Ascending aorta (tissue), 2 donors: ENCODE data around the gene LMCD1. TPM values are rescaled to one million over a fixed set of nuclear protein-coding genes. Genes with fewer than 3 reads are reported as not detected.

Source experiments
- DNase-seq, 2 donors: peaks; one replicate each; pipeline ENCODE4 v3.0.0-alpha.2; 2019; ENCODE audit warnings: low spot score in 2 of 2
- H3K27ac ChIP-seq, 2 donors: fragments of 200-600 bp; sonication (generic); one replicate each; pipeline ENCODE4 v1.5.1; 2016 to 2017; ENCODE audit warnings: mild to moderate bottlenecking in 1 of 2
- H3K27me3 ChIP-seq: fragments of 200-600 bp; sonication (generic); one replicate; pipeline ENCODE4 v1.5.1; 2017
- H3K36me3 ChIP-seq, 2 donors: fragments of 200-600 bp; sonication (generic); one replicate each; pipeline ENCODE4 v1.5.1; 2016
- H3K4me1 ChIP-seq, 2 donors: fragments of 200-600 bp; sonication (generic); one replicate each; pipeline ENCODE4 v1.5.1; 2016 to 2017; ENCODE audit warnings: mild to moderate bottlenecking in 1 of 2
- H3K4me3 ChIP-seq, 2 donors: fragments of 200-600 bp; sonication (generic); one replicate each; pipeline ENCODE4 v1.5.1; 2016 to 2017; ENCODE audit warnings: mild to moderate bottlenecking in 1 of 2
- H3K9me3 ChIP-seq, 2 donors: fragments of 200-600 bp; sonication (generic); one replicate each; pipeline ENCODE4 v1.5.1; 2016
- intact Hi-C: fragments of 100-400 bp; cut with DNase I; formaldehyde crosslinking; loops from one replicate; pipeline ENCODE4 v1.15.1; 2023
- total RNA-seq: library from RNA; depleted of rRNA; stranded (reverse); fragments of >200 nt; gene quantifications from one replicate; pipeline ENCODE4 v1.1.0, GENCODE V29; 2016
- TF ChIP-seq, protein P1 (sequence below), 3 experiments: fragments of 200-600 bp in 2 of 3; fragments of 450-650 bp in 1 of 3; sonication (generic) in 2 of 3; IDR thresholded peaks; one replicate each; pipeline ENCODE4 v1.5.1; 2016 to 2019; ENCODE audit warnings: antibody characterized with exemption in 3 of 3, mild to moderate bottlenecking in 1 of 3, moderate library complexity in 1 of 3

LMCD1 gene
- total RNA-seq, 1 donor from 2014 or later: 634 TPM

DNA sequence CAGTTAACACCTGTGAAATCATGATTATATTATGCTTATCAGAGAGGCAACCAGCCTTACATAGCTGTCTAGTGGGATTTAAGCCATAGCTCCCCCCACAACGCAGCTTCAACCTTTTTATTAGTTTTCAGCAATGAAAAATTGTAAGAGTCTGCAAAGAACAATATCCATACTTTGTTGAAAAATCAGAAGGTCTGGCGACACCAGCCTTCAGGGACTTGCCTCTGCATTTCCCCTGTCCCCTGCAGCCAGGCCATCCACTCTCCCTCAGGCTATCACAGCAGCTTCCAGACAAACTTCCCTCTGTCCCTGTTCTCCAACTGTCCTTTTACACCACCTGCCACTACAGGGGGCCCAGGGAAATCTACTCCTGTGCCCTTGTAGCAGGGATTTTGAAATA lies 83.0 kb downstream of the LMCD1 start:
- no peak overlapping the region for H3K4me3 ChIP-seq
- TF ChIP-seq, protein P1, sequence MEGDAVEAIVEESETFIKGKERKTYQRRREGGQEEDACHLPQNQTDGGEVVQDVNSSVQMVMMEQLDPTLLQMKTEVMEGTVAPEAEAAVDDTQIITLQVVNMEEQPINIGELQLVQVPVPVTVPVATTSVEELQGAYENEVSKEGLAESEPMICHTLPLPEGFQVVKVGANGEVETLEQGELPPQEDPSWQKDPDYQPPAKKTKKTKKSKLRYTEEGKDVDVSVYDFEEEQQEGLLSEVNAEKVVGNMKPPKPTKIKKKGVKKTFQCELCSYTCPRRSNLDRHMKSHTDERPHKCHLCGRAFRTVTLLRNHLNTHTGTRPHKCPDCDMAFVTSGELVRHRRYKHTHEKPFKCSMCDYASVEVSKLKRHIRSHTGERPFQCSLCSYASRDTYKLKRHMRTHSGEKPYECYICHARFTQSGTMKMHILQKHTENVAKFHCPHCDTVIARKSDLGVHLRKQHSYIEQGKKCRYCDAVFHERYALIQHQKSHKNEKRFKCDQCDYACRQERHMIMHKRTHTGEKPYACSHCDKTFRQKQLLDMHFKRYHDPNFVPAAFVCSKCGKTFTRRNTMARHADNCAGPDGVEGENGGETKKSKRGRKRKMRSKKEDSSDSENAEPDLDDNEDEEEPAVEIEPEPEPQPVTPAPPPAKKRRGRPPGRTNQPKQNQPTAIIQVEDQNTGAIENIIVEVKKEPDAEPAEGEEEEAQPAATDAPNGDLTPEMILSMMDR (IDR thresholded peaks at IDR 0.05): no peak
- no peak for DNase-seq
- H3K36me3 ChIP-seq: no peaks in the 10 kb centered on the region
- H3K9me3 ChIP-seq: no peaks in the 10 kb centered on the region
- intact Hi-C loops: no loop called here
- peaks cover 0 to 2% of the 10 kb centered on the region in 2 donors for H3K4me1 ChIP-seq
- H3K27ac ChIP-seq: no peak overlapping the region
- no peaks in the 10 kb centered on the region for H3K27me3 ChIP-seq

DNA sequence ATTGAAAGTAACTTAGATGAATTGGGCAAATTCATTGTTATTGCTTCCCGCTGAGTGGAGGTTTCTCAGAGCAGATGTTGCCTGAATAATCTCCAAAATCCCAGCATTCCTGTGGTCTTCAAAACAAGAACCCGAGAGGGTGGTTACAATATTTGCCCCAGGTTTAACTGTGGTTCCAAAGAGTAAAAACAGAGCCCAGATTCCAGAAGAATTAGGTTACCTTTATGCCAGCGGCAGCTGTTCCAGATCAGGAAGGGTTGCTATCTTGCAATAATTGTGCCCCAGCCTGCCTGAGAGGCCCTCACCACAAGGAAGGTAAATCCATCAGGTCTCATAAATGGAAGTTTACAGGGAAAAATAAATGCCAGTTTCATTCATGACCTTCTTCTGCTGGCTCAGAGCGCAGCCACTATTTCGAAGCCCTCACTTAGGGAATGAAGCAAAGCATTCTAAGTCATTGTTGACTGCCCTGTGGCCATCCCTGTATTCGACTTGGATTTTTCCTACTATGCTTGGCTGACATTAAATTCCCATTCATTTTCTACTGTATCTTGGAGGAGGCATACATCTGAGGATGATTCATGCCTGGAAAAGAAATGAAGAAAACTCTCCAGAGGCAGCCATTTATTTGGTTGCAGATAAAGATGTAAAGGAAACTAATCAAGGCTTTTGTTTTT lies 88.4 kb downstream of the LMCD1 start:
- H3K27me3 ChIP-seq: no peaks in the 10 kb centered on the region
- intact Hi-C loops: no loop called here
- H3K9me3 ChIP-seq: no peaks in the 10 kb centered on the region
- H3K27ac ChIP-seq: peak overlapping the region; percentile 32 to 34
- TF ChIP-seq, protein P1 (IDR thresholded peaks at IDR 0.05): no peak
- peaks cover 3 to 13% of the 10 kb centered on the region in 2 donors for H3K4me1 ChIP-seq
- H3K4me3 ChIP-seq: no peak overlapping the region
- no peaks in the 10 kb centered on the region for H3K36me3 ChIP-seq
- DNase-seq: no peak

DNA sequence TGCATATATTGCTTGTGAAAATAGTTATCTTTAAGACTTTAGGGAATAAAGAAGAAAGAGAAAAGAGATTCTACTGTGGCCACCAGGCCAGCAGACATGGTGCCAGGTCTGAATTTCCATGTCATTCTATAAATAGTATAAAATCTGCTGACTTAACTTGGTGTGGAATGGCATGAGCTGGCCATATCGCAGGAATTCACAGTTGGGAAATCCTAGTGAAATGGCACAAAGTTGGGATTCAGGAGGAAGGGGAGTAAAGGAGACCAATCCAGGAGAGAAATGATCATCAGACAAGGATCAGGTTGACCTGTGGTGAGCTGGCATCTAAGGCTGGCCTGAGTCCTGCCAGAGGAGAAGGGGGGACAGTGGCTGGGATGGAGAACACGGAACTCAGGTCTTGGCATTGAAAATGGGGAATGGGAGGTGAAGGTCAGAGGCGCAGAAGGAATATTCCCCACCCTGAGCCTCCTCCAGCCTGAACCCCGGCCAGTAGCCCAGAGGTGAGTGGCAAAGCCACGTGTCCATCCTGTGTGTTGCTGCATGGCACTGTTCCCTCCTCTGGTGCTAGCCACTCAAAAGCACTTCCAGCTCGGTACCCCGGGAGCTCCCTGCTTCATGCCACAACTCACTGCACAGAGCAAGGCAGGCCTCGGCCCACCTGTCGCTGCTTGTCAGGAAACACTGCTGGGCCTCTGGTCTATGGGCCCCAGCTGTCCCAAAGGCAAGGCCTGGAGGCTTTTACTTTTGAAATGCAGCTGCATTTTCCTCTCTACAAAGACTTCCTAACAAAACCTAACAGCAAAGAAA lies 91.6 kb downstream of the LMCD1 start:
- H3K27me3 ChIP-seq: no peaks in the 10 kb centered on the region
- no peak overlapping the region for H3K4me3 ChIP-seq
- DNase-seq: no peak
- intact Hi-C loops: no loop called here
- H3K9me3 ChIP-seq: no peaks in the 10 kb centered on the region
- H3K36me3 ChIP-seq: no peaks in the 10 kb centered on the region
- peaks cover 3 to 13% of the 10 kb centered on the region in 2 donors for H3K4me1 ChIP-seq
- peak overlapping the region; percentile 63 to 68 for H3K27ac ChIP-seq
- TF ChIP-seq, protein P1 (IDR thresholded peaks at IDR 0.05): no peak

DNA sequence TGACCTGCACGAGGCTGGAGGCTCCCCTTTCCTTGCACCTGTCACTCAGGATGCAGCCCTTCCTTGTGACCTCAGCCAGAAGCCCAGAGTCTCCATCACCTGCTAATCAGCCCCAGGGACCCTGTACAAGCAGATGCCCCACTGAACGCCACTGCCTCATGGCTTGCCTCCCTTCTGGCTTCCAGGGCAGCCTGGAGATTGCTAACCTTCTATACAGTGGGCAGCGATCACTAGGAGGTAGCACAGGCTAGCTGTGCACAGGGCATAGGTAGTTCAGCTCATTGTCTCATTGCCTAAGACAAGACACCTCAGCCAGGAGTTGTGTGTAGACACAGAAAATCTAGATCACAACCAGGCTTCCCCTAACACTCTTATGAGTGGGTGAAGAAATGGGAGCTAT lies 93.6 kb downstream of the LMCD1 start:
- no peaks in the 10 kb centered on the region for H3K36me3 ChIP-seq
- DNase-seq: no peak
- no peak overlapping the region for H3K4me3 ChIP-seq
- no peaks in the 10 kb centered on the region for H3K27me3 ChIP-seq
- H3K27ac ChIP-seq: no peak overlapping the region
- TF ChIP-seq, protein P1 (IDR thresholded peaks at IDR 0.05): no peak
- intact Hi-C loops: no loop called here
- H3K4me1 ChIP-seq: peaks cover 3 to 8% of the 10 kb centered on the region in 2 donors
- H3K9me3 ChIP-seq: no peaks in the 10 kb centered on the region

DNA sequence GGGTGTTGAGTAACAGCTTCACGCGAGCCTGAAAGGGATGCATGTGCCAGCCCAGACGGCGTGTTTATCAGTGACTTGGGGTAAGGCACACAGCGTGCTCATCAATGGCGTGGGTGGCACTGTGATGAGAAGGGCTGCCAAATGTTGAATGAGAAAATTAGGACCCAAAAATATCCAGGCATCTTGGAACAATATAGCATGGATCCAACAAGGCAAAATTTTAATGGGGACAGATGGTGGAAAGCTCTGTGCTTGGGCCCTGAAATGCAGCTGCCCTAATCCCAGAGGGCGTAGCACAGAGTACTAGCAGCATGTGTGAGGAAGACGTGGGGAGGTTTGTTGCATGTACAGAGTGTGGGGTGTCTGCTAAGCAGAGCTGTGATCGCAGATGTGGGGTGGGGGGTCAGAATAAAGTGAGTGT lies 94.1 kb downstream of the LMCD1 start:
- H3K27ac ChIP-seq: no peak overlapping the region
- intact Hi-C loops: no loop called here
- H3K4me3 ChIP-seq: no peak overlapping the region
- DNase-seq: no peak
- no peaks in the 10 kb centered on the region for H3K36me3 ChIP-seq
- H3K27me3 ChIP-seq: no peaks in the 10 kb centered on the region
- TF ChIP-seq, protein P1 (IDR thresholded peaks at IDR 0.05): no peak
- peaks cover 3 to 8% of the 10 kb centered on the region in 2 donors for H3K4me1 ChIP-seq
- no peaks in the 10 kb centered on the region for H3K9me3 ChIP-seq
